ENCODE data around the gene NAV3. TPM values are rescaled to one million over a fixed set of nuclear protein-coding genes. Genes with fewer than 3 reads are reported as not detected.

Gene NAV3
- polyA plus RNA-seq, 1 donor from 2014 or later: 36.9 TPM

- no peak overlapping the region for H3K27ac ChIP-seq (ENCODE audit: low read length)
- H3K79me2 ChIP-seq (replicated peaks; ENCODE audit: insufficient read depth, low read length): no peaks in the 10 kb centered on the region
- no peaks in the 10 kb centered on the region for H3K36me3 ChIP-seq (ENCODE audit: insufficient read depth, low read length)
- no peak overlapping the region for H3K4me3 ChIP-seq (ENCODE audit: low read length)
- H4K20me1 ChIP-seq (ENCODE audit: insufficient read depth): no peaks in the 10 kb centered on the region
- TF ChIP-seq EP300 (conservative IDR thresholded peaks at IDR 0.05; ENCODE audit: poor library complexity, severe bottlenecking): no peak
- no peak for TF ChIP-seq RAD21 (conservative IDR thresholded peaks at IDR 0.05)
- no peak for TF ChIP-seq POLR2AphosphoS5 (IDR thresholded peaks at IDR 0.05)
- TF ChIP-seq EZH2 (IDR thresholded peaks at IDR 0.05; ENCODE audit: borderline replicate concordance, insufficient read depth, low read length, poor library complexity, severe bottlenecking): no peak
- no peak for TF ChIP-seq SMC3 (conservative IDR thresholded peaks at IDR 0.05; ENCODE audit: poor library complexity)
- no peak for TF ChIP-seq TAF1 (IDR thresholded peaks at IDR 0.05; ENCODE audit: low read depth)
- no peak for TF ChIP-seq CTCF (IDR thresholded peaks at IDR 0.05; ENCODE audit: poor library complexity, severe bottlenecking)
- no peak for TF ChIP-seq MXI1 (conservative IDR thresholded peaks at IDR 0.05; ENCODE audit: poor library complexity, severe bottlenecking)
- TF ChIP-seq REST (IDR thresholded peaks at IDR 0.05; ENCODE audit: borderline replicate concordance): no peak
- H3K9me3 ChIP-seq (ENCODE audit: low read length): no peaks in the 10 kb centered on the region
- H3K9ac ChIP-seq (ENCODE audit: low read length): no peak overlapping the region
- H3K27me3 ChIP-seq (ENCODE audit: insufficient read depth, low read depth, low read length): no peaks in the 10 kb centered on the region
- no peaks in the 10 kb centered on the region for H3K9me2 ChIP-seq (ENCODE audit: insufficient read depth, low read length)
- no peaks in the 10 kb centered on the region for H3F3A ChIP-seq (ENCODE audit: insufficient read depth, low read length, poor library complexity, severe bottlenecking)
- no peak overlapping the region for H2AFZ ChIP-seq (ENCODE audit: low read depth, low read length)
- H3K4me2 ChIP-seq (ENCODE audit: low read length): no peak overlapping the region
These were observed 226.4 kb downstream of the NAV3 start for GRCh38 chr12:78057075-78057474.

- no peaks in the 10 kb centered on the region for H3F3A ChIP-seq (ENCODE audit: insufficient read depth, low read length, poor library complexity, severe bottlenecking)
- H3K9ac ChIP-seq (ENCODE audit: low read length): no peak overlapping the region
- H3K27me3 ChIP-seq (ENCODE audit: insufficient read depth, low read depth, low read length): no peaks in the 10 kb centered on the region
- H3K36me3 ChIP-seq (ENCODE audit: insufficient read depth, low read length): no peaks in the 10 kb centered on the region
- H3K9me2 ChIP-seq (ENCODE audit: insufficient read depth, low read length): no peaks in the 10 kb centered on the region
- no peak overlapping the region for H2AFZ ChIP-seq (ENCODE audit: low read depth, low read length)
- no peaks in the 10 kb centered on the region for H4K20me1 ChIP-seq (ENCODE audit: insufficient read depth)
- H3K79me2 ChIP-seq (replicated peaks; ENCODE audit: insufficient read depth, low read length): no peaks in the 10 kb centered on the region
- H3K4me3 ChIP-seq (ENCODE audit: low read length): no peak overlapping the region
- H3K4me2 ChIP-seq (ENCODE audit: low read length): no peak overlapping the region
- no peaks in the 10 kb centered on the region for H3K9me3 ChIP-seq (ENCODE audit: low read length)
- no peak overlapping the region for H3K27ac ChIP-seq (ENCODE audit: low read length)
- no peak for TF ChIP-seq REST (IDR thresholded peaks at IDR 0.05; ENCODE audit: borderline replicate concordance)
- TF ChIP-seq EP300 (conservative IDR thresholded peaks at IDR 0.05; ENCODE audit: poor library complexity, severe bottlenecking): no peak
- no peak for TF ChIP-seq POLR2AphosphoS5 (IDR thresholded peaks at IDR 0.05)
- no peak for TF ChIP-seq TAF1 (IDR thresholded peaks at IDR 0.05; ENCODE audit: low read depth)
- TF ChIP-seq EZH2 (IDR thresholded peaks at IDR 0.05; ENCODE audit: borderline replicate concordance, insufficient read depth, low read length, poor library complexity, severe bottlenecking): no peak
- no peak for TF ChIP-seq SMC3 (conservative IDR thresholded peaks at IDR 0.05; ENCODE audit: poor library complexity)
- TF ChIP-seq MXI1 (conservative IDR thresholded peaks at IDR 0.05; ENCODE audit: poor library complexity, severe bottlenecking): no peak
- TF ChIP-seq CTCF (IDR thresholded peaks at IDR 0.05; ENCODE audit: poor library complexity, severe bottlenecking): no peak
- TF ChIP-seq RAD21 (conservative IDR thresholded peaks at IDR 0.05): no peak
These were observed 229.5 kb downstream of the NAV3 start for GRCh38 chr12:78060186-78060585.

All from neural cell (in vitro differentiated cells).